DMS53 treated with DMSO at 0.1 percent for 48 hours (cell line): Measurements from ENCODE around the gene C17orf100.
"Not testable (repeated sequence)": the region's sequence is repeated elsewhere in the genome, so short reads cannot be mapped to it uniquely, and the experiment has no call there.

Source experiments
- DNase-seq: peaks from one replicate; lab custom pipeline; 2025; ENCODE audit not compliant: unreplicated experiment; lab: John Stamatoyannopoulos, UW

C17orf100 gene

DNA sequence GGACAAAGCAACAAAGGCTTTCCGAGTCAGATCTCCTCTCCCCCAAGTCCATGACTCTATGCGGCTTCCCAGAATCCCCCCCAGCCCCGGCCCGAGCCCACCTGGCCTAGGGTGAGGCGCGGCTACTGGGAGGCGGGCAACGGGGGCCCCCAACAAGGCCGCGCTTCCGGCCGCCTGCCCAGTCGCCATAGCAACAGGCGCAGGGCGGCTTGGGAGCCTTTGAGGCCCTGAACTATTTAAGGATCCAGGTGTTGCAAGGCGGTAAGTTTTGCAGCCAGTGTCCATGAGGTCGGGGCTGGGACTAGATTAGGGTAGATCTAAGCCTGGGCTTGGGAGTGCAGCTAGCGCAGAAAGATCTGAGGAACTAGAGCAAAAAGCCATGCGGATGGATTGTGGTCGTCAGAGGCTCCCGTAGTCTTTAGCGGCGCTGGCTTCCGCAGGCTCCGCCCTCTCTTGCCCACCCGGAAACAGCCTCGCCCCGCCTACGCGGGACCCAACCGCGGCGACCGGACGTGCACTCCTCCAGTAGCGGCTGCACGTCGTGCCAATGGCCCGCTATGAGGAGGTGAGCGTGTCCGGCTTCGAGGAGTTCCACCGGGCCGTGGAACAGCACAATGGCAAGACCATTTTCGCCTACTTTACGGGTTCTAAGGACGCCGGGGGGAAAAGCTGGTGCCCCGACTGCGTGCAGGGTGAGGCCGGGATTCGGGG is 10.9 kb upstream of the C17orf100 start, which contains the start of the genes KIAA0753 and TXNDC17:
Gene KIAA0753, minus strand, starts transcription at position 176 of the 711 bp plus-strand sequence. CDS start 5,608 bp downstream, outside the sequence.
Gene TXNDC17, plus strand, starts transcription at position 525 of the 711 bp plus-strand sequence. Its CDS starts 23 bp downstream, at position 548.
- DNase-seq = peak; percentile 91

- peak; percentile 41 for DNase-seq
Observed at GRCh38 chr17:6641247-6641863, 10.2 kb upstream of the C17orf100 start.

DNA sequence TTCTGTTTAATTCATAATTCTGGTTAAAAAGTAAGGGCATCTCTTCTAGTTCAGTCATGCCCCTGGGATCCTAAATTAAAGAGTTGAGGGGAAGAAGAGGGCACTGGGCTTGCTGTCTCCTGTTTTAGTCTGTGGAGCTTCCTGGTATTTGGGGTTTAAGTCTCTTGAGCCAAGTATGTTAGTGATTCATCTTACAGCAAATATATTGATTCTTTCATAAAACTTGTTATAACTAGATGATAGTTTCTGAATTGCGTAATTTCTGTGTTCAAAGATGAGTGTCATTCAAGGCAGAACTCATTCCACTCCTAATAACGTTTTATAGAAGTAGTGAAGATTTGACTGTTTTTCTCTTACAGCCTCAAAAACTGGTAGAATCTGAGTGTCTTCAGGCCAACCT is 9.0 kb upstream of the C17orf100 start:
- DNase-seq = no peak

DNA sequence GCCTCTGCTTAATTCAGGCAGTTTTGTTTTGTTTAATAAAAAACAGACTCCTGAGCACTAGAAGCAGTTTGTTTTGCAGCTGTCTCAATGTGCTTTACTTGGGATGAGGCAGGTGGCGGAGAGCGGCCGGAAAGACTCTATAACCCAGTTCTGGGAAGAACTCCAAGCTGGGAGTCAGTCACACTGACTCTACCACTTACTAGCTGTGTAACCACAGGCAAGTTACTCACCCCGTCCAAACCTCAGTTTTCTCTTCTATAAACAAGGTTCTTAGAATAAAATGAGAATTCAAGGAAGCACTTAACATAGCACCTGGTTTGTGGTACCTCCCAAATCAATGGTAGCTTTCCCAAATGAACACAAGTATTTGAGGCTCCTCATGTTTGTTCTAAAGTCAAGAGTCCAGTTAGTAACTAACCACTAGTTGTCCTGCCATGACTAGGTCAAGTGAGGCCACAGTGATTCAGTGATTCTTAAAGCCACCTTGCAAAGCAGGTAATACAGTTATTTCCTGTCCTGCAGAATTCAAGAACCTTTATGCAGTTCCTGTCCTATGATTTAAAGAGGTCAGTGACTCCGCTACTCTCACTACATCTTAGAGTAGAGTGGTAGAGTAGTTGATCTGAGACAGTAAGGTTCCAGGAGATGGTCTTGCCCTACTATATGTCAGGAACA is 8.0 kb upstream of the C17orf100 start:
- DNase-seq = no peak

GRCh38 chr17:6648181-6648580 is 3.4 kb upstream of the C17orf100 start:
- DNase-seq = no peak

- DNase-seq = no peak
Observed at GRCh38 chr17:6651919-6652452, 424 bp downstream of the C17orf100 start.

DNA sequence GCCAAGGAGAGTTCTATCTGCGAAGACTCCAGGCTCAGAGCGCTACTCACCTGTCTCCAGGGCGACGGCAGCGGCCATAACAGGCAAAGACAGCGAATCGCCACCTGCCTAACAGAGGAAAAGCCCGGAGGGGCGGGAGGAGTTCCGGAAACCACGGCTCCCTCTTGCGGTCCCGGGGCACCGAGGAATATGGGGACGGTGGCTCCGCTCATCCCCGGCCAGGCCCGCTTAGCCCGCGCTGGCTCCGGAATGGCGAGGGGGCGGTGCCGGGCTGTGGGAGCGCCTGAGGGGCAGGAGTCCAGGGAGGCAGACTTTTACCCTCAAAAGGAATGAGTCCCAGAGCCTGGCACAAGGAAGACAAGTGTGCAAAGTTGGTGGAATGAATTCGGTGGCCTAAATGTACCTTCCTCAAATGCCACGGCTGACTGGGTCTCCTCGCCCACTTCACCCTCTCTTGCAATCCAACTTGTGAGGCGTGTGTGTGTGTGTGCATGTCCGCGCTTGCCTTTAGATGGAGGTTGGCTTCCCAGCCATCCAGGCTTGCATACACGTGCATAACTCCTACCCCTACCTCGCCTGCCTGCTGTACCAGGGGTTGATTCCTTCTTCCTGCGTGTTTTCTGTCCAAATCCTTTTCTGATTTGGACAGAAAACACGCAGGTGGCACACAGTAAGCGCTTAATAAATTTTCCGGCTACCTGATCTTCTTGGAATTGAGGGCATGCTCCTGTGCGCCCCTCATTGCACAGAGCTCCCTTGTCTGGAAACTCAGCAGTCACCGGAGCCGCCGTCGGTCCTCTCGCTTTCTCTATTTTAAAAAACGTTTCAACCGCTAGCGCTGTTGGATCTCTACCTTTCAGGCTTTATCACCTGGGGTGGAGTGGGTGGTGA is 3.5 kb downstream of the C17orf100 start:
- DNase-seq = peak; percentile 88

GRCh38 chr17:6655732-6656361 is 4.3 kb downstream of the C17orf100 start:
- not testable (repeated sequence) for DNase-seq

- DNase-seq = peak; percentile 30
Observed at GRCh38 chr17:6656797-6657632, 5.5 kb downstream of the C17orf100 start.

DNA sequence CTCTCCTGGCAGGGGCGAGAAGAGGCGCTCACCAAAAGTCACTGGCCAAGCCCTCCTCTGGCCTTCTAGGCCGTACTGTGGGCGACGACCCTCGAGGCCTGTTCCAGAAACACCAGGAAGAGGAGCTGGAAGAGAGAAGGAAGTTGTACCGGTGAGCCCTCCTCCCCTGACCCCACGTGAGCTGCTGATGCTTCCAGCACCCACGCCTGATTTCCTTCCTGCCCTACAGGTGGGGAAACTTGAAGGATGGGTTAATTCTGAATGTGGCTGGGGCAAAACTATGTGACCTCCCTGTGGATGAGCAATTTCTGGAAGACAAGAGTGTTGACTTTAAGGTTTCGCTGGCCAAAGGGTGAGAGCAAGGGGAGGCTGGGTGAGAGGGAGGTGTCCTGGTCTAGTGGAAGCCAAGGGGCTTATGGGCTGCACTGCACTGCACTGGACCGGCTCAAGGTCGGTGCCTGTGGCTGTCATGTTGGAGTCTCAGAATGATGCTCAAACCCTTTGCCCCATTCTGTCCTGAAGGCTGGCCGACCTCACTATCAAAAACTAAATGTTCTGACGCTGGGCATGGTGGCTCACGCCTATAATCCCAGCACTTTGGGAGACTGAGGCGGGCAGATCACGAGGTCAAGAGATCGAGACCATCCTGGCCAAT is 6.2 kb downstream of the C17orf100 start:
- DNase-seq = no peak

DNA sequence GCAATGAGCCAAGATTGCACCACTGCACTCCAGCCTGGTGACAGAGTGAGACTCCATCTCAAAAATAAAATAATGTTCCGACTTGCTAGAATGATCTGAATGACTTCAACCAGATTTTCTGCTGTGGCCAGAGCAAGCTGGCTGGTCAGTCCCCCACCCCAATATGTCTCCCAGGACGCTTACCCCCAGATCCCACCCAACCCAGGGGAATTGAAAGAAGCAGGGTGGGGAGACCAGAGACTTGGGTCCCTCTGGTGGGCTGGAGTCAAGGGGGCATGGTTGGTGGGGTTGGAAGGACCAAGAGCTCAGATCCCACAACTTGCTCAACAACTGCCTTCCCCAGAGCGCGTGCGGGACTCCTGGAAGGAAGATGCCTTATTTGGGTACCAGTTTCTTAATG is 6.8 kb downstream of the C17orf100 start:
- DNase-seq = not testable (repeated sequence)

GRCh38 chr17:6660101-6660500 is 8.5 kb downstream of the C17orf100 start:
- no peak for DNase-seq

GRCh38 chr17:6660805-6661463 is 9.4 kb downstream of the C17orf100 start:
- no peak for DNase-seq

DNA sequence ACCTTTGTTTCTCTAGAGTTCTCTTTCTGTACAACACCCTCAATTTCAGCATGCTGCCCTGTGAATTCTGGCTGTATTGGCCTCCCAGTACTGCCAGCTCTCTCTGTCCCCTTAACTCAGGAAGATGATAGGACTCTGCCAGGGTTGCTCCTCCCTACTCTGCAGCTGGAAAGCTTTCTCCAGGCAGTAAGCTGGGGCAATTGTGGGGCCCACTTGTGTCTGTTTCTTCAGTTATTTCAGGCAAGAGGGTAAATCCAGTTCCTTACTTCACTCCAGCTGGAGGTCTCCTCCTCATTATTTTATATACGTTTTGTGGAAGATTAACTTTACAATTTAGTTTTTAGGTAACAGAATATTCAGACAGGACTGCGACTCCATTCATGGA is 9.9 kb downstream of the C17orf100 start:
- no peak for DNase-seq

DNA sequence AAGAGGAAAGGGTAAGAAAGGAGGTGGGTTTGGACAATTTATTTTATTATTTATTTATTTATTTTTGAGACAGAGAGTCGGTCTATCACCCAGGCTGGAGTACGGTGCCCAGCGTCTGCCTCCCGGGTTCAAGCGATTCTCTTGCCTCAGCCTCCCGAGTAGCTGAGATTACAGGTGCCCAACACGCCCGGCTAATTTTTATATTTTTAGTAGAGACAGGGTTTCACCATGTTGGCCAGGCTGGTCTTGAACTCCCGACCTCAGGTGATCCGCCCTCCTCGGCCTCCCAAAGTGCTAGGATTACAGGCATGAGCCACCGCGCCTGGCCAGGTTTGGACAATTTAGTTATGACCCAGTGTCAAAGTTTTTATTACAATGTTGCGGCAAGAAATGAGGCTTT is 11.6 kb downstream of the C17orf100 start:
- DNase-seq = not testable (repeated sequence)

DNA sequence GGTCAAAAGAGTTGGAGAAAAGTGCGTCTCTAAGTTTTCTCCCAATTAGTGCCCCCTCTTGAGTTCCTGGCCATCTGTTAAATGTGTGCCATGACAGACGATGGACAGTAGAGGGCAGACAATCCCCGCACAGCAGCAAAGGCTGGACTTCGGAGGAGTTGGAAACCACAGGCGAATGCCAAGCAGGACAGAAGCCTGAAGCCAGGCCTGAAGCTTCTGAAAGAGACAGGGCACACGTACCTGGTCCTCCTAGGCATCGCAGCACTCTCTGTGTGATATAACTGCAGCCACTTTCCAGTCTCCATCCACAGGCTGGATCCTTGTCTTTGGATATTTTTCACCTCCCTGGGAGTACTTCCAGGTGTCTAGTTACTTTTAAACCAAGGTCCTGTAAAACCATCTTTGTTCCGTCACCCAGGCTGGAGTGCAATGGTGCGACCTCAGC is 14.5 kb downstream of the C17orf100 start:
- peak; percentile 69 for DNase-seq

DNA sequence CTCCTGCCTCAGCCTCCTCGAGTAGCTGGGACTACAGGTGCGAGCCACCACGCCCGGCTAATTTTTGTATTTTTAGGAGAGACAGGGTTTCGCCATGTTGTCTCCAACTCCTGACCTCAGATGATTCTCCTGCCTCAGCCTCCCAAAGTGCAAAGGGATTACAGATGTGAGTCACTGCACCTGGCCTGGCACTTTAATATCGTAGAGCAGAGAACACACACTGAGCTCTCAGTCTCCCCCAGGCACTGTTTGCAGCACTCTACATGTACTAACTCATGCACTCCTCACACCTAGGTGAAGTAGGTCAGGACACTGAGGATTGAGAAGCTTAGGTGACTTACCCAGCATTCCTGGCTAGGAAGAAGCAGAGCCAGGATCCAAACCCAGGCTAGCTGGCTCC is 15.0 kb downstream of the C17orf100 start:
- no peak for DNase-seq

DNA sequence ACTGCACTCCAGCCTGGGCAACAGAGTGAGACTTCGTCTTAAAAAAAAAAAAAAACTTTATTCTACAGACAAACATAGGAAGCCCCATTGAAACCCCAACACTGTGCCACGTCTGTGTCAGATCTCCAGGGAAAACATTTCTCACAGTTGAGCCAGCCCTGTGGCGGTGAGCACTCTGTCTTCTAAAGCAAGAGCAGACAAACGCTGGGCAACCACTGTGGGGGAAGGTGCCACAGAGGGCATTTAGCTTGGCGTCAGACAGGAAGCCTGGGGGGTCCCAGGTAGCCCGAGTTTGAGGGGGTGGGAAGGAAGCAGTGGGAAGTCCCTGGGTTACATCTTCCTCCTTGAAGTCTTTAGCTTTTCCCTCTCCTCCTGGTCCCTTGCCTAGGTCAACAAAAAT is 16.0 kb downstream of the C17orf100 start:
- no peak for DNase-seq
